ENCODE data around the gene PBRM1.

Gene PBRM1

DNA sequence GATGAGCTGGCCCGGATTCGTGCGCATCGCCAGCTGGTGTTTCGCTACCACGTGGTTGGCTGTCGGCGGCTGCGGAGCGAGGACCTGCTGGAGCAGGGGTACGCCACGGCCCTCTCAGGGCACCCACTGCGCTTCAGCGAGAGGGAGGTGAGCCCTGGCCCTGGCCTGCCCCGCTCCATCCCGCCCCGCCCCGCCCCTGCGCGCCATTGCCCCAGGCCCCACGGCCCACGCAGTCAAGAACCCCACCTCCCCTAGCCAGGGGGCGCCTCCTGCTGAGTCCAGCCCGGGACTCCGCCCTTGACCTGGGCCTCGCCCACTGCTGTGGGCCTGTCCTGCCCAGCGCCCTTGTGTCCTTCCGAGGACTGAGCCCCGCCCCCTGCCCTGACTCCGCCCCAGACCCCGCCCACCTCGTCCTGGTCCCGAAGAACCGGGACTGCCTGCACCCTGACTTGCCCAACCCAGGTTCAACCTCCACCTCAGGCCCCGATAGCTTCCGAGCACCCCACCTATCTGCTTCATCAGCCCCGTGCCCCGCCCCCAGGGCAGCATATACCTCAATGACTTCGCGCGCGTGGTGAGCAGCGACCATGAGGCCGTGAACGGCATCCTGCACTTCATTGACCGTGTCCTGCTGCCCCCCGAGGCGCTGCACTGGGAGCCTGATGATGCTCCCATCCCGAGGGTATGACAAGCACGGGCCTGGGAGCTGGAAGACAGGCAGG is 166.8 kb downstream of the PBRM1 start:
- no peak for TF ChIP-seq EP300 (IDR thresholded peaks at IDR 0.05; ENCODE audit: borderline replicate concordance)
- no peak for TF ChIP-seq CEBPB (IDR thresholded peaks at IDR 0.05)
- no peak for TF ChIP-seq NFIC (IDR thresholded peaks at IDR 0.05)
- TF ChIP-seq ZBTB7A (IDR thresholded peaks at IDR 0.05; ENCODE audit: low read depth), result peak; percentile 53; the same call in 1 of the 2 replicates
- no peak for TF ChIP-seq RAD21 (IDR thresholded peaks at IDR 0.05; ENCODE audit: low read depth)
- peak; percentile 29; the same call in 1 of the 2 replicates for TF ChIP-seq MAX (IDR thresholded peaks at IDR 0.05)
- no peak for TF ChIP-seq TAF1 (IDR thresholded peaks at IDR 0.05; ENCODE audit: low read depth)
- no peak for TF ChIP-seq FOXM1 (IDR thresholded peaks at IDR 0.05; ENCODE audit: borderline replicate concordance, low read depth)
- TF ChIP-seq TEAD4 (IDR thresholded peaks at IDR 0.05), result no peak
- TF ChIP-seq USF1 (IDR thresholded peaks at IDR 0.05), result no peak
- TF ChIP-seq YY1 (IDR thresholded peaks at IDR 0.05; ENCODE audit: low read depth), result no peak
- TF ChIP-seq EGR1 (IDR thresholded peaks at IDR 0.05), result peak; percentile 55
- no peak for TF ChIP-seq TCF12 (IDR thresholded peaks at IDR 0.05; ENCODE audit: low read depth)
- TF ChIP-seq REST (IDR thresholded peaks at IDR 0.05; ENCODE audit: low read depth), result no peak
- TF ChIP-seq CREB1 (IDR thresholded peaks at IDR 0.05; ENCODE audit: low read depth), result no peak

- TF ChIP-seq EP300 (IDR thresholded peaks at IDR 0.05; ENCODE audit: borderline replicate concordance), result no peak
- TF ChIP-seq USF1 (IDR thresholded peaks at IDR 0.05), result no peak
- no peak for TF ChIP-seq TEAD4 (IDR thresholded peaks at IDR 0.05)
- TF ChIP-seq REST (IDR thresholded peaks at IDR 0.05; ENCODE audit: low read depth), result no peak
- no peak for TF ChIP-seq ZBTB7A (IDR thresholded peaks at IDR 0.05; ENCODE audit: low read depth)
- no peak for TF ChIP-seq CREB1 (IDR thresholded peaks at IDR 0.05; ENCODE audit: low read depth)
- TF ChIP-seq MAX (IDR thresholded peaks at IDR 0.05), result no peak
- no peak for TF ChIP-seq EGR1 (IDR thresholded peaks at IDR 0.05)
- no peak for TF ChIP-seq FOXM1 (IDR thresholded peaks at IDR 0.05; ENCODE audit: borderline replicate concordance, low read depth)
These were observed 167.7 kb downstream of the PBRM1 start for GRCh38 chr3:52517796-52518722.

DNA sequence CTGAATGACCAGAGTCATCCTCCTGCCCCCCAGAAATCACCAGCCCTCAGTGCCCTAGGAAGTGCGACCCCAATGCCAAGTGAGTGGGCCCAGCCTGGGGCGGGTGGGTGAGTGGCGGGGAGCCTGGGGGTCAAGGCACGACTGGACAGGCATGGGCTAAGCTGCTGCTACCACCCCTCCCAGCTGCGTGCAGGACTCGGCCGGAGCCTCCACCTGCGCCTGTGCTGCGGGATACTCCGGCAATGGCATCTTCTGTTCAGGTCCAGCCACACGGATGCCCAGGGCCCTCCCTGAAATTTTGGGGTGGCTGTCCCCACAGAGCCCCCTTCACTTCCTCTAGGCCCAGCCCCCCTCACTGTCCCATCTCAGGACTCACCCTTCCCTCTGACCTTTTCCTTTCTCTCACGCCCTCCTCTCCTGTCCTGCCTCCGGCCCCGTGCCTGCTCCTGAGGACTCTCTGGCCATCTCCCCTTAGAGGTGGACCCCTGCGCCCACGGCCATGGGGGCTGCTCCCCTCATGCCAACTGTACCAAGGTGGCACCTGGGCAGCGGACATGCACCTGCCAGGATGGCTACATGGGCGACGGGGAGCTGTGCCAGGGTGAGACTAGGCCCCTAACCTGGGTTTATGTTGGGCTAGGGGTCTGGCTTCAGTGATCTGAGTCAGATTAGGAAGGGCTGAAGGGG is 169.1 kb downstream of the PBRM1 start:
- TF ChIP-seq YY1 (IDR thresholded peaks at IDR 0.05; ENCODE audit: low read depth), result no peak
- no peak for TF ChIP-seq ZBTB7A (IDR thresholded peaks at IDR 0.05; ENCODE audit: low read depth)
- no peak for TF ChIP-seq TCF12 (IDR thresholded peaks at IDR 0.05; ENCODE audit: low read depth)
- TF ChIP-seq RAD21 (IDR thresholded peaks at IDR 0.05; ENCODE audit: low read depth), result no peak
- no peak for TF ChIP-seq MAX (IDR thresholded peaks at IDR 0.05)
- no peak for TF ChIP-seq CEBPB (IDR thresholded peaks at IDR 0.05)
- TF ChIP-seq CREB1 (IDR thresholded peaks at IDR 0.05; ENCODE audit: low read depth), result no peak
- no peak for TF ChIP-seq FOXM1 (IDR thresholded peaks at IDR 0.05; ENCODE audit: borderline replicate concordance, low read depth)
- no peak for TF ChIP-seq TEAD4 (IDR thresholded peaks at IDR 0.05)
- no peak for TF ChIP-seq TAF1 (IDR thresholded peaks at IDR 0.05; ENCODE audit: low read depth)

- TF ChIP-seq TAF1 (IDR thresholded peaks at IDR 0.05; ENCODE audit: low read depth) (no peak), EGR1 (IDR thresholded peaks at IDR 0.05) (no peak), CREB1 (IDR thresholded peaks at IDR 0.05; ENCODE audit: low read depth) (no peak), YY1 (IDR thresholded peaks at IDR 0.05; ENCODE audit: low read depth) (no peak), RAD21 (IDR thresholded peaks at IDR 0.05; ENCODE audit: low read depth) (no peak), CEBPB (IDR thresholded peaks at IDR 0.05) (no peak), NFIC (IDR thresholded peaks at IDR 0.05) (no peak), EP300 (IDR thresholded peaks at IDR 0.05; ENCODE audit: borderline replicate concordance) (no peak), REST (IDR thresholded peaks at IDR 0.05; ENCODE audit: low read depth) (no peak), FOXM1 (IDR thresholded peaks at IDR 0.05; ENCODE audit: borderline replicate concordance, low read depth) (no peak)
These were observed 170.5 kb downstream of the PBRM1 start for GRCh38 chr3:52515192-52515591.
